A549 (cell line): ENCODE results near the gene SAMD10.

Source experiments
- CTCF ChIP-seq: fragments of >200 bp; sonication (Bioruptor Twin); formaldehyde crosslinking; IDR thresholded peaks from 3 replicates; pipeline ENCODE4 v1.5.1; 2016
- E2F6 ChIP-seq: IDR thresholded peaks from 2 replicates; pipeline ENCODE4 v1.6.1; 2012; ENCODE audit warnings: low read depth, borderline replicate concordance
- ELK1 ChIP-seq: fragments of 150-350 bp; IDR thresholded peaks from 2 replicates; pipeline ENCODE4 v1.6.1; 2014; ENCODE audit warnings: low read depth, mild to moderate bottlenecking, low read length
- HEYL ChIP-seq: fragments of 250-450 bp; sonication (Bioruptor Pico); IDR thresholded peaks from 2 replicates; pipeline ENCODE4 v1.8.0; 2021; ENCODE audit warnings: mild to moderate bottlenecking, moderate library complexity
- HMGXB4 ChIP-seq: fragments of 250-450 bp; sonication (Bioruptor Pico); IDR thresholded peaks from 2 replicates; pipeline ENCODE4 v1.5.0; 2021; ENCODE audit warnings: mild to moderate bottlenecking, moderate library complexity, borderline replicate concordance
- MYC ChIP-seq: IDR thresholded peaks from 2 replicates; pipeline ENCODE4 v1.6.1; 2012; ENCODE audit warnings: mild to moderate bottlenecking, inconsistent platforms, low read length, improper control_type of control experiment, borderline replicate concordance
- POLR2A ChIP-seq: IDR thresholded peaks from 2 replicates; pipeline ENCODE4 v1.6.1; 2012; ENCODE audit warnings: mild to moderate bottlenecking, low read length
- RAD21 ChIP-seq, 2 experiments: fragments of >200 bp in 1 of 2; sonication (Bioruptor Twin) in 1 of 2; formaldehyde crosslinking in 1 of 2; IDR thresholded peaks in 1 of 2; conservative IDR thresholded peaks in 1 of 2; 2 replicates in 1 of 2; 3 replicates in 1 of 2; pipeline ENCODE4 v1.6.1; 2012 to 2018; ENCODE audit warnings: inconsistent platforms in 1 of 2
- RFX5 ChIP-seq: fragments of 450-650 bp; IDR thresholded peaks from 2 replicates; pipeline ENCODE4 v1.7.1; 2014; ENCODE audit warnings: antibody characterized with exemption, mild to moderate bottlenecking, moderate library complexity

GRCh38 chr20:63982937-63983336 lies 3.5 kb upstream of the SAMD10 start:
- TF ChIP-seq HEYL (CRISPR knock-in tag) (no peak), CTCF (no peak), E2F6 (no peak), RAD21 (conservative IDR thresholded peaks at IDR 0.05 in 1 of 2, IDR thresholded peaks at IDR 0.05 in 1 of 2) (no peak), RFX5 (no peak), ELK1 (no peak), POLR2A (no peak), MYC (no peak), HMGXB4 (CRISPR knock-in tag) (no peak)
